HG03159 (cell line): Measurements from ENCODE around the gene TSPAN5.
A peak's percentile ranks its signal among the peaks of the same experiment; 100 is the strongest.

Source experiments
- ATAC-seq: cut with Tn5 transposase; IDR thresholded peaks from one replicate; pipeline ENCODE4 v1.9.1; 2021; ENCODE audit warnings: mild to moderate bottlenecking, moderate library complexity; ENCODE audit not compliant: unreplicated experiment

The TSPAN5 gene

GRCh38 chr4:98620087-98620784 is 38.2 kb downstream of the TSPAN5 start:
- ATAC-seq, result no peak

DNA sequence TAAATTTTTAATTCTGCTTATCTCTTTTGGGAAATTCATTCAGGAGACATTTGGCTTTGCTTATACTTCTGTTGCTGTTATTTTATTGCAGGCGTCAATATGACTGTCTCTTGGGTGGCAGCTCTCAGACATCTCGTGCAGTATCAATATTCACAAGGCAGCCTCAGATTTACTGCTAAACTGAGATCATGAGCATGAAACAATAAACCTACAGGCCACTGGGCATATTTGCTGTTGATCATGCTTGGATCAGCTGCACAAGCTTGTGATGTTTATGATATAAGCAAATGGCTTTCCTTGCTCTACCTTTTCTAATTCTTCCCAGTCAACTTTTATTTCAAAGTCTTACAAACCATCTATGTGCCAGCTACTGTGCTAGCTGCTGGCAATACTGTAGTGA is 39.2 kb downstream of the TSPAN5 start:
- no peak for ATAC-seq

- ATAC-seq, result no peak
Measured at GRCh38 chr4:98618680-98619079, 39.7 kb downstream of the TSPAN5 start.

DNA sequence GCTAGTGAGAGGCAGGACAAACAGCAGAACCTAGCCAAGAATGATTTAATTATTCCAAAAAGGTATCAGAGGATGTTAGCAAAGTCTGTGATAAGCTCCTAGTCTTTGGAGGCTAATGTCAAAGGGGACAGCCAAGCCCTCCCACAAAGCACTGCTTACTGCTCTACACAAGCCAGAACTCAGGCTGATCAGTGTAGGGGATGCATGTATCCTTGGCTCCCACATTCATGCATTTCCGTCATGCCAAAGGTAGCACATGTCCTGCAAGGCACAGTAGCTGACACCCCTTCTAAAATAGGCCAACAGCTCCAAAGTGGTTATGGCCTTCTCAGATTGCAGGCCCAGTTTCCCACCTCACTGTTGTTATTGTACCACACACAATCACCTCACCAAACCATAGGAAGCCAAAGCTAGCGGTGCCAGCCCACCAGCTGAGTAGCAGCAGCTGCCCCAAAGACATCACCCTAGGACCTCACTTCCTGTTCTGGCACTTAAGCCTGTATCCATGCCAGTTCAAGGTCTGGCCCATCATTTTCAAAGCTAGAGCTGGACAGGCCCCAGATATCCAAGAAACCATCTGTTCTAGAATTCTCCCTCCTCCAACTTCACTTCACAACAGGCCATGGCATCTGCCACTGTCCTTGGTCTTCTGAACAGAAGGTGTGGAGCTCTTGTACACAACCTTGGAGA is 40.9 kb downstream of the TSPAN5 start:
- ATAC-seq, result no peak

DNA sequence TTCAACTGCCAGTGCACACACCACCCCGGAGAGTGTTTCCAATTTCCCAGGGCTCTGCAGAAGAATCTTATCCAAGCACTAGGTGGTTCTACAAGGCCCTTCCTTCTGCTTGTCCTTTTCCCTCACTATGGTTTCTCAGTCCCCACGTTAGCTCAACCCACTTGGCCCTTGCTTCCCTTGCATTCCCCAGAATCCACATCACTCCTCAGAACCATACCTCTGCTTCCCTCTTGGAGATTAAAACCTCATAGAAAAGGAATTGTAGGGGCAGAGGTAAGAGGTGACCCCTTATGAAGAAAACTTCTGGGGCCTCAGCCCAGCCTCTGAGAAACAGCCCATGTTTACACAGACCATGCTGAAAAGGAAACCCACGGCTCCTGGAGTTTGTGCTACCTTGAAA is 42.4 kb downstream of the TSPAN5 start:
- no peak for ATAC-seq

- ATAC-seq, result no peak
Measured at GRCh38 chr4:98614662-98615061, 43.7 kb downstream of the TSPAN5 start.

DNA sequence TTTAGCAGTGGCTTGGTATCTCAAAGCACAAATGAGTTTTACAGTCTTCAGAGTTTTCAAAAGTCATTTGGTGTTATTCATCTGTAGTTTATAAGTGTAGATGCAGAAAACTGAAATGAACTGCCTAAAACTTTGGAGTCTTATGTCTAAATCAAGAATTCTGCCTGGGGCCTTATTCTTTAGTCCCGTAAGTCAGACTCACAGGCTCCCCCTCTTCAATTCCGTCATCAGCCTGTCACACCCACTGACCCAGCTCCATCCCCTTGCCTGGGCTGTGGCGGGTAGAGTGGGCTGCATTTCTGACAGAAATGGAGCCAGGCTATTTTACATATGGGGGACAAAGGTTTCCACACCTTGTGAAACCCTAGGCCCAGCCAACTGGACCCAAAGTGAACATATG is 44.3 kb downstream of the TSPAN5 start:
- no peak for ATAC-seq

DNA sequence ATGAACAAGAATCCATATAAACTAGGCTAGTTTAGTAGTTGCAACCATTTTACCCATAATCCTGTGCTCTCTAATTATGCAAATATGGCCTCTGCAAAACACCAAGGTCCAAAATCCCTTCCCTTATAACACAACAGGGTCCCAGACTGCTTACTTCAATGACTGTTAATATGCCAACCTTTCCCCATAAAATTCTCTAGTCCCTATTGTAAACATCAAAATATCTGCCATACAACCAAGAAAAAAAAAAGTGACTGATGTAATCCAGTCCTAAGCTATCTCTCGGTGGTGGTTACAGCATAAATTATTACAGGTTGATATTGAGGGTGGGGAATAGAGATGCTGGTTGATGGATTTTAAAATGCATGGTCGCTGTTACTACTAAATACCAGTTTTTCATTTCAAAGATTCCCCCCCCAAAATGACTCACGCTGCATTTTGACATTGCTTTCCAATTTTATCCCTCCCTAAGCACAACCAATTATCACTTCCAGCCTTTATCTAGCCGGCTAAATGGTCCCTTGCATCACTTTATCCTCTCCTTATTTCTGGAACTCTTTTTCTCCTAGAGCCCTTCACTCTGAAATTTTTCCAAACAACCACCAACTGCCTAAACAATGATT is 44.8 kb downstream of the TSPAN5 start:
- no peak for ATAC-seq

DNA sequence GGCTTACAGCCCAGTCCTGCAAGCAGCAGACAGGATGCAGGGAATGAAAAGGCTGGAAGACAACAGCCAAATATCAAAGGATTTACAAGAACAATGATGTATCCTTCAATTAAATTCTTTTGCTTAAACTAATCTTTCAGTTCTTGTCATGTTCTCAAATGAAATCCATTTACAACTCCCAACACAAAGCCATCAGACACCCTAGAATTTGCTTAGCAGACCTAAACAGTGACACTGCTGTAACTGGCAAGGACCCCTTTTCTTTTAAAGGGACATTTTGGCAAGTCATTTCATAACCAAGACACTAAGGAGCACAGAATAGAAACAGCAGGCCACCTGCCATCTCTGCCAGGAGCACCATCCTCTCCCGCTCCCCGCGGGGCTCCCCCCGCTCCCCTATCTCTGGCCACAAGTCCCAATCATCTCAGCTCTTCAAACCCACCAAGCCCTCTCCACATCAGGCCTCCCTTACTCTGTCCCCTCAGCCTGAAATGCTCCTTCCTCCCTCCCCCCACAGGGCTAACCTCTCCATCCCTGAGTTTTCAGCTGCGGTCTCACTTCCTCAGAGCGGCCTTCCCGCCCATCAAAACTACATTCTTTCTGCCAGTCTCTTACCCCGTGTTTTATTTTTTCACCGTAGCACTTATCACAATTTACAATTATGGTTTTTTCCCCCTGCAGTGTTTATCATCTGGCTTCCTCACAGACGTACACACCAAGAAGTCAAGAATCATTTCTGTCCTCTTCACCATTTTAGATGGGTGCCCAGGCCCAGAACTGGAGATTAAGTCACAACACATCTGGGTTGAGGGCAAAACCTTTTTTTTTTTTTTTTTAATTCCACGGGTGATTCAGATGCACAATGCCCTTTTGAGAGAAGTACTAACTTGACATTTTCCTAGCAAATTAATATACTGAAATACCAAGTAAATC is 45.8 kb downstream of the TSPAN5 start:
- ATAC-seq, result no peak

- ATAC-seq, result no peak
Measured at GRCh38 chr4:98611677-98612317, 46.6 kb downstream of the TSPAN5 start.

- no peak for ATAC-seq
Measured at GRCh38 chr4:98610926-98611676, 47.3 kb downstream of the TSPAN5 start.

DNA sequence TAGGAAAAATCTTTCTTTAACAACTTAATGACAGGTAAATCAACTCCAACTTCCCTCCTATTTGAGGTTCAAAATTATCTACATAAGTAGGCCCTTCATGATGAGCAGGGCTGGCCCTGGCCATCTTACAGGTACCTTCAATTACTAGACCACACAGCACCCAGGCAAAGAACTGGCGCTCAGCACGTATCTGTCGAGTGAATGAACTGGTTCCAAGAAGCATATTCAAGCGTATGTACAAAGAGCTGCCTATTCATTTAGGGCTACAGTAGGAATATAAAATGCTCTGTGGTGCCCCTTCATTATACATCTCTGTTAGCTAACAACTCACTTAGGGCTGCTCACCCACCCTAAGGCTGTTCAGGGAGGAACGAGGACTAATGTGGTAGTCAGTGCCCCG is 48.0 kb downstream of the TSPAN5 start:
- ATAC-seq, result no peak

DNA sequence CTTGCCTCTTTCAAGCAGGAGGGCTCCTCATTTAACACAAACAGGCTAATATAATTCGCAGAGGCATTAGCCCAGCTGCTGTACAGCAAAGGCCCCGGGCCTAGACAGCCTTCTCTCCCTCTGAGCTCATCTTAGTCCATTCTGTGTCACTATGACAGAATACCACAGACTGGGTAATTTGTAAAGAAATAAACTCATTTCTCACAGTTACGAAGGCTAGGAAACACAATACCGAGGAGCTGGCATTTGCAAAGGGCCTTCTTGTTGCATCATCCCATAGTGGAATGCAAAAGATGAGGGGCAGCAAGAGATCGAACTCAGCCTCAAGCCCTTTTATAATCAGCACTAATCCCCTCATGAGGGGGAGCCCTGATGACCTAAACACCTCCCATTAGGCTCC is 48.5 kb downstream of the TSPAN5 start:
- no peak for ATAC-seq

DNA sequence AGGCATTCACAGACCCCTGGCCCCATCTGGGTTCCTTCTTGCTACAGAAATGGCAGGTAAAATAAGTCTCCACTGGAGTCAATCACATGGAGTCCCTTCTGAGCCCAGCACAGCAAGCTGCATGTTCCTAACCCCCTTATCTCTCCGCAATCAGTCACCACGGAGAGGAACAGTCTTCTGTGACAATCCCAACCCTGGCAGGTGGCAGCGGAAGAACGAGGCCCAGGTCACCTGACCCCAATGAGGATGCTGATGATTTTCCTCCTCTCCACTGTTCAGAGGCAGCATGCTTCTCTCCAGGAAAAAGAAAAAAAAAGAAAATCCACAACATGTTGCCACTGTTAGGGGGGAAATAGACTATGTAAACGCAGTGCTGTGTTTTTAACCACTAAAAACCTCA is 50.1 kb downstream of the TSPAN5 start:
- no peak for ATAC-seq

- ATAC-seq, result no peak
Measured at GRCh38 chr4:98606894-98607293, 51.5 kb downstream of the TSPAN5 start.

GRCh38 chr4:98605216-98605615 is 53.2 kb downstream of the TSPAN5 start:
- ATAC-seq, result no peak

GRCh38 chr4:98604723-98605122 is 53.7 kb downstream of the TSPAN5 start:
- no peak for ATAC-seq

DNA sequence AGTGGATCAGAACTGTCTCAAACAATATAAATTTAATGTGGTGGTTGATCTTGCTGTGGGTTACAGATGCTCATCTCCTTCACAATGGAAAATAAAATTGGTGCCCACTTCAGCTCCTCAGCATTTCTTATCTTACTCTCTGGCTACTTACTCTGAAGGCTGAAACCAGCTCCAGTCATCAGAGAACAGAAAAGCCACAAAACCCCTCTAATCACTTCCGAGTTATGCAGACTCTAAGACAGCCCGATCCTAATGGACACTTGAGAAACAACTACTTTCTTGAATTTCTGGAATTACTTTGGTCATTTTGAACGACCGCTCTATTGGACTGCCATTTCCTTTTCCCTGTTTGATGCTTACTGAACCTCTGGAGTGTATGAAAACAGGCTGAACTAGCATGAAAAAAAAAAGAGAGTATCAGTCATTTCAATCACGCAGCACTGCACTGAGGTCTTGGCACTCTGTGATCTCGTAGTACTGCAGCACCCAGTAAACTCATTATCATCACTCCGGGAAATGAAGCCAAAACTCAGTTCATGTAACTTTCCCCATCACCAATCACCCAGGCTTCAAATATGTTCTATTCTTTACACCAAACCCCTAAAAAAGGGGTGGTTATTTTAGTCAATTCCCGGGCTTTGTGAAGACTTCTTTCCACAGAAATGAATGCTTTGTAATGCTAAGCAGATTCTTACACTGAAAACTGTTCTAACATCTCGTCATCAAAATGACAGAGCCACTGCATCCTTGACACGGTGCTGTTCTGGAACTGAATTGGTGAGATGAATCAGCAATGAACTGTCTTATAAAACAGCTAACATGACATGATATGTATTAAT is 54.5 kb downstream of the TSPAN5 start:
- no peak for ATAC-seq

- peak; percentile 55 for ATAC-seq
Measured at GRCh38 chr4:98602270-98602669, 56.1 kb downstream of the TSPAN5 start.
